Measurements from ENCODE around the gene TSPAN33.

- no peak for TF ChIP-seq CTCF (IDR thresholded peaks at IDR 0.05)
- TF ChIP-seq POLR2A (IDR thresholded peaks at IDR 0.05) = no peak
Measured at GRCh38 chr7:129162732-129163131, 18.2 kb downstream of the TSPAN33 start.
